ENCODE measurements around the gene BBS2.
"Not testable (repeated sequence)": the region's sequence is repeated elsewhere in the genome, so short reads cannot be mapped to it uniquely, and the experiment has no call there.

The BBS2 gene

GRCh38 chr16:56512025-56512424 lies 7.8 kb downstream of the BBS2 start:
- no peak for TF ChIP-seq ZFX (IDR thresholded peaks at IDR 0.05)
- no peak for TF ChIP-seq CTCF (conservative IDR thresholded peaks at IDR 0.05)
- no peak overlapping the region for H3K27ac ChIP-seq

- no peak for TF ChIP-seq ZFX (IDR thresholded peaks at IDR 0.05)
- no peak for TF ChIP-seq CTCF (conservative IDR thresholded peaks at IDR 0.05)
- H3K27ac ChIP-seq, result no peak overlapping the region
These were observed 9.3 kb downstream of the BBS2 start for GRCh38 chr16:56510544-56510943.

GRCh38 chr16:56506941-56507340 lies 12.9 kb downstream of the BBS2 start:
- TF ChIP-seq ZFX (IDR thresholded peaks at IDR 0.05) (no peak), CTCF (conservative IDR thresholded peaks at IDR 0.05) (no peak)
- H3K27ac ChIP-seq, result no peak overlapping the region

- H3K27ac ChIP-seq, result no peak overlapping the region
- no peak for TF ChIP-seq CTCF (conservative IDR thresholded peaks at IDR 0.05)
These were observed 14.6 kb downstream of the BBS2 start for GRCh38 chr16:56505181-56505580.

- H3K27ac ChIP-seq, result no peak overlapping the region
- TF ChIP-seq ZFX (IDR thresholded peaks at IDR 0.05), result no peak
- no peak for TF ChIP-seq CTCF (conservative IDR thresholded peaks at IDR 0.05)
These were observed 26.0 kb downstream of the BBS2 start for GRCh38 chr16:56493815-56494214.

GRCh38 chr16:56493126-56493525 lies 26.7 kb downstream of the BBS2 start:
- TF ChIP-seq CTCF (conservative IDR thresholded peaks at IDR 0.05) (no peak), ZFX (IDR thresholded peaks at IDR 0.05) (no peak)
- no peak overlapping the region for H3K27ac ChIP-seq

- TF ChIP-seq ZFX (IDR thresholded peaks at IDR 0.05) (no peak), CTCF (conservative IDR thresholded peaks at IDR 0.05) (no peak)
These were observed 28.1 kb downstream of the BBS2 start for GRCh38 chr16:56491657-56492261.

GRCh38 chr16:56488868-56489267 lies 31.0 kb downstream of the BBS2 start:
- H3K27ac ChIP-seq, result not testable (repeated sequence)

More at GRCh38 chr16:56491657-56492261, 28.1 kb downstream of the BBS2 start:
- no peak overlapping the region for H3K27ac ChIP-seq

All from C4-2B (cell line).